Suprapubic skin (tissue), 4 donors: ENCODE measurements around the gene MUC5AC. TPM values are rescaled to one million over a fixed set of nuclear protein-coding genes. Genes with fewer than 3 reads are reported as not detected.
"Not testable (repeated sequence)": the region's sequence is repeated elsewhere in the genome, so short reads cannot be mapped to it uniquely, and the experiment has no call there.

ENCODE experiments used
- DNase-seq, 2 donors: peaks; one replicate each; pipeline ENCODE4 v3.0.0-alpha.2; 2019; ENCODE audit warnings: low spot score in 2 of 2
- H3K27ac ChIP-seq: fragments of 200-600 bp; sonication (generic); one replicate; pipeline ENCODE4 v1.5.1; 2019
- H3K27me3 ChIP-seq: fragments of 200-600 bp; sonication (generic); one replicate; pipeline ENCODE4 v1.5.1; 2019
- H3K36me3 ChIP-seq: fragments of 200-600 bp; sonication (generic); one replicate; pipeline ENCODE4 v1.5.1; 2019
- H3K4me1 ChIP-seq: fragments of 200-600 bp; sonication (generic); one replicate; pipeline ENCODE4 v1.5.1; 2019
- H3K4me3 ChIP-seq: fragments of 200-600 bp; sonication (generic); one replicate; pipeline ENCODE4 v1.5.1; 2019; ENCODE audit warnings: mild to moderate bottlenecking
- H3K9me3 ChIP-seq: fragments of 200-600 bp; sonication (generic); one replicate; pipeline ENCODE4 v1.5.1; 2019
- EP300 ChIP-seq: sonication (generic); formaldehyde crosslinking; IDR thresholded peaks from one replicate; pipeline ENCODE4 v1.6.1; 2017; ENCODE audit warnings: antibody characterized with exemption
- POLR2A ChIP-seq, 2 donors: fragments of 450-650 bp; IDR thresholded peaks; one replicate each; pipeline ENCODE4 v1.6.1; 2017; ENCODE audit warnings: antibody characterized with exemption in 2 of 2, mild to moderate bottlenecking in 2 of 2, moderate library complexity in 2 of 2
- POLR2AphosphoS5 ChIP-seq, 3 donors: sonication (generic); formaldehyde crosslinking; IDR thresholded peaks; one replicate each; pipeline ENCODE4 v1.6.1; 2017; ENCODE audit warnings: antibody characterized with exemption in 3 of 3
- WGBS: methylation state at CpG from one replicate; pipeline ENCODE4 v1.1.5; 2018; 5-methylcytosine and 5-hydroxymethylcytosine counted together
- total RNA-seq, 4 donors: library from RNA; depleted of rRNA; stranded (reverse); fragments of >200 nt; gene quantifications; one replicate each; pipeline ENCODE4 v1.1.0, GENCODE V29; 2016
- TF ChIP-seq, protein P1 (sequence below), 2 donors: fragments of 200-600 bp in 1 of 2; fragments of 450-650 bp in 1 of 2; sonication (generic) in 1 of 2; IDR thresholded peaks; one replicate each; pipeline ENCODE4 v1.5.1; 2016 to 2019; ENCODE audit warnings: antibody characterized with exemption in 2 of 2, mild to moderate bottlenecking in 1 of 2, moderate library complexity in 1 of 2

Gene MUC5AC
- total RNA-seq, 4 donors from 2014 or later: not detected

DNA sequence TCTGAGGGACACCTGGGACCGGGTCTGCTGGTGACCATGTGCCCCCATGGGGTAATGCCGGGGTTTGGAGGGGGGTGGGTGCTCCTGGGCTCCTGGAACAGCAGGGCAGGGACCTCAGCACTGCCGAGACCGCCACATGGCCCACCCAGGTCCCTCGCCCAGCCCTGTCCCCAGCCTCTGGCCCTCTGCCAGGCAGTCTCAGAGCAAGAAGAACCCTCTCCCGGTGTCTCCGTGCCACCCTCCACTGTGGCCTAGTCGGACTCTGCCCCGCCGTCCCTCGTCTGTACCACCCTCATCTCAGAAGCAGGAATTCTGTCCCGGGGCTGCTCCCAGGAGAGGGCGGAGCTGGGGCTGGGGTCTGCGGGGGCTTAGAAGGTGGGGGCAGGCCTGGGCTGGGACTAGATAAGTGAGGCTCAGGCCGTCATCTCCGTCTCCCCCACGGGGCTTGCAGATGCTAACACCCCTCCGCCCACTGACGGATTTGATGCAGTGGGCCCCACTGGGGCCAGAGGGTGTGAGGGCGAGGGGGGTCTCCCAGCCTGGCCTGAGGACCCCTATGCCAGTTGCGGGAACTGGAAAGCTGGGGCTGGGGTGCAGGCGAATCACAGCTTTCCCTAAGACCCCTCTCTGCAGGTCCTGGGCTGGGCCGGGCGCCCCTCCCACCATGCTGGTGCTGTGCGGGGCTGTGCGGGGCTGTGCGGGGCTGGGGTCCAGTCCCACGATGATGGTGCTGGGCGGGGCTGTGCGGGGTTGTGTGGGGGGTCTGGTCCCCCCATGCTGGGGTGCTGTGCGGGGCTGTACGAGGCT lies 1.1 kb downstream of the MUC5AC start:
- no peak overlapping the region for H3K27ac ChIP-seq
- peaks cover 3% of the 10 kb centered on the region for H3K4me1 ChIP-seq
- no peak overlapping the region for H3K4me3 ChIP-seq
- 62% methylated on average over 7 of the region's 32 CpGs for WGBS
- TF ChIP-seq EP300: no peak
- TF ChIP-seq POLR2A (IDR thresholded peaks at IDR 0.05): no peak
- TF ChIP-seq POLR2AphosphoS5 (IDR thresholded peaks at IDR 0.05): no peak
- TF ChIP-seq, protein P1, sequence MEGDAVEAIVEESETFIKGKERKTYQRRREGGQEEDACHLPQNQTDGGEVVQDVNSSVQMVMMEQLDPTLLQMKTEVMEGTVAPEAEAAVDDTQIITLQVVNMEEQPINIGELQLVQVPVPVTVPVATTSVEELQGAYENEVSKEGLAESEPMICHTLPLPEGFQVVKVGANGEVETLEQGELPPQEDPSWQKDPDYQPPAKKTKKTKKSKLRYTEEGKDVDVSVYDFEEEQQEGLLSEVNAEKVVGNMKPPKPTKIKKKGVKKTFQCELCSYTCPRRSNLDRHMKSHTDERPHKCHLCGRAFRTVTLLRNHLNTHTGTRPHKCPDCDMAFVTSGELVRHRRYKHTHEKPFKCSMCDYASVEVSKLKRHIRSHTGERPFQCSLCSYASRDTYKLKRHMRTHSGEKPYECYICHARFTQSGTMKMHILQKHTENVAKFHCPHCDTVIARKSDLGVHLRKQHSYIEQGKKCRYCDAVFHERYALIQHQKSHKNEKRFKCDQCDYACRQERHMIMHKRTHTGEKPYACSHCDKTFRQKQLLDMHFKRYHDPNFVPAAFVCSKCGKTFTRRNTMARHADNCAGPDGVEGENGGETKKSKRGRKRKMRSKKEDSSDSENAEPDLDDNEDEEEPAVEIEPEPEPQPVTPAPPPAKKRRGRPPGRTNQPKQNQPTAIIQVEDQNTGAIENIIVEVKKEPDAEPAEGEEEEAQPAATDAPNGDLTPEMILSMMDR (IDR thresholded peaks at IDR 0.05): no peak
- peak; percentile 55 to 77 for DNase-seq
- no peaks in the 10 kb centered on the region for H3K36me3 ChIP-seq
- peaks cover 57% of the 10 kb centered on the region for H3K27me3 ChIP-seq
- no peaks in the 10 kb centered on the region for H3K9me3 ChIP-seq

- H3K27ac ChIP-seq, H3K4me3 ChIP-seq, H3K9me3 ChIP-seq, H3K36me3 ChIP-seq, H3K4me1 ChIP-seq: not testable (repeated sequence)
- 60% methylated on average over 3 of the region's 24 CpGs for WGBS
- H3K27me3 ChIP-seq: peaks cover 65% of the 10 kb centered on the region
- peak in 1 of 2 donors; percentile 55 for DNase-seq
Measured at GRCh38 chr11:1159488-1160220, 1.9 kb downstream of the MUC5AC start.

- H3K27ac ChIP-seq: no peak overlapping the region
- TF ChIP-seq POLR2A (IDR thresholded peaks at IDR 0.05) (no peak), POLR2AphosphoS5 (IDR thresholded peaks at IDR 0.05) (no peak), EP300 (no peak)
- TF ChIP-seq, protein P1 (IDR thresholded peaks at IDR 0.05): no peak
- H3K4me3 ChIP-seq: no peak overlapping the region
- no CpG with 5 or more reads among the region's 32 CpGs for WGBS
- H3K36me3 ChIP-seq: no peaks in the 10 kb centered on the region
- H3K9me3 ChIP-seq: no peaks in the 10 kb centered on the region
- H3K27me3 ChIP-seq: peaks cover 73% of the 10 kb centered on the region
- peak; percentile 59 to 78 for DNase-seq
- H3K4me1 ChIP-seq: no peaks in the 10 kb centered on the region
Measured at GRCh38 chr11:1160231-1161101, 2.7 kb downstream of the MUC5AC start.

DNA sequence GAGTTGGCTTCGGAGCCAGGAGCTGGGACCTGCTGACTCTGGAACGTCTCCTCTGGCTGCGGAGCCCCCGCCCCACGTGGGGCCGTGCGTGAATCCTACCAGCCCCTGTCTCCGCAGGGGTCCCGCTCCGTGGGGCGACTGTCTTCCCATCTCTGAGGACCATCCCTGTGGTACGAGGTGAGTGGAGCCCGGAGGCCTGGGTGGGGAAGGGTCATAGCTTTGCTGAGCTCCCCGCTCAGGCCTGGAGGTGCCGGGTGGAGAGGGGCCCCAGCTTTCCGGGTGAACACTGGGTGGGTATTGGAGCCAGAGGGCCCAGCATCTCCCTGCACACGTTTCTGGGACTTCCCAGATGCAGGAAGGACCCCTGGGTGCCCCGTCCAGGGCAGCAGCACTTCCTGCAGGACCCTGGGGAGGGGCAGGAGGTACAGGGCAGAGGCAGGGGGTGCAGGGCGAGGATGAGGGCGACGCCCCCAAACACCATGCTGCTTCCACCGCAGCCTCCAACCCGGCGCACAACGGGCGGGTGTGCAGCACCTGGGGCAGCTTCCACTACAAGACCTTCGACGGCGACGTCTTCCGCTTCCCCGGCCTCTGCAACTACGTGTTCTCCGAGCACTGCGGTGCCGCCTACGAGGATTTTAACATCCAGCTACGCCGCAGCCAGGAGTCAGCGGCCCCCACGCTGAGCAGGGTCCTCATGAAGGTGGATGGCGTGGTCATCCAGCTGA lies 3.8 kb downstream of the MUC5AC start:
- H3K27ac ChIP-seq: no peak overlapping the region
- H3K36me3 ChIP-seq: no peaks in the 10 kb centered on the region
- H3K4me1 ChIP-seq: no peaks in the 10 kb centered on the region
- H3K9me3 ChIP-seq: no peaks in the 10 kb centered on the region
- peaks cover 77% of the 10 kb centered on the region for H3K27me3 ChIP-seq
- WGBS: 51% methylated on average over 20 of the region's 42 CpGs
- no peak overlapping the region for H3K4me3 ChIP-seq
- TF ChIP-seq POLR2A (IDR thresholded peaks at IDR 0.05): no peak
- TF ChIP-seq, protein P1 (IDR thresholded peaks at IDR 0.05): no peak
- TF ChIP-seq EP300: no peak
- no peak for TF ChIP-seq POLR2AphosphoS5 (IDR thresholded peaks at IDR 0.05)
- DNase-seq: peak; percentile 36 to 77

DNA sequence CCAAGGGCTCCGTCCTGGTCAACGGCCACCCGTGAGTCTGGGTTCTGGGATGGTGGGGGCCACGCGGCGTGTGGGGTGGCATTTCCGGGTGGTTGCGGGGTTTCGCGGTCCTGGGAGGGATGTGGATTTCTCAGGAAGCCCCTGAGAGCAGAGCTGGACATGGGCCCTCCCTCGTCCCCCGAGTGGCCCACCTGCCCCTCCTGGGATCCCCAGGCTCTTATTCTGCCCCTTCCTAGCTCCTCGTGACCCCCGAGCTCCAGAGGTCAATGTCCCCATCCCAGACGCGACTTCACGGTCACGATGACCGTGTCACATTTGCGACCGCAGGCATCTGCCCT lies 4.4 kb downstream of the MUC5AC start:
- H3K4me3 ChIP-seq: no peak overlapping the region
- no peak overlapping the region for H3K27ac ChIP-seq
- peak in 1 of 2 donors; percentile 39 for DNase-seq
- no peak for TF ChIP-seq POLR2AphosphoS5 (IDR thresholded peaks at IDR 0.05)
- no peaks in the 10 kb centered on the region for H3K36me3 ChIP-seq
- peaks cover 77% of the 10 kb centered on the region for H3K27me3 ChIP-seq
- 82% methylated on average over 11 of the region's 21 CpGs for WGBS
- H3K4me1 ChIP-seq: no peaks in the 10 kb centered on the region
- H3K9me3 ChIP-seq: no peaks in the 10 kb centered on the region
